ENCODE measurements around the gene CNGA1.
A peak's percentile ranks its signal among the peaks of the same experiment; 100 is the strongest.

Gene CNGA1

GRCh38 chr4:48033825-48034413 is 17.4 kb upstream of the CNGA1 start:
- DNase-seq (ENCODE audit: low read depth, low spot score) = no peak
- POLR2A ChIA-PET = no interaction called here

GRCh38 chr4:48033412-48033811 is 16.9 kb upstream of the CNGA1 start:
- ChIA-PET POLR2A (no interaction called here), CTCF (interaction anchor here (1.2 to 3.3 kb wide), 11 partner anchors 10 to 513 kb away, joined by 3 to 22 read pairs (median 5); no protein-coding TSS in a partner anchor)
- no peak for DNase-seq (ENCODE audit: low read depth, low spot score)
- H3K4me3 ChIP-seq (ENCODE audit: low read depth, low read length) = no peak overlapping the region
- TF ChIP-seq CTCF (IDR thresholded peaks at IDR 0.05; ENCODE audit: insufficient read depth, low read length, missing control alignments) = no peak

More at GRCh38 chr4:48033825-48034413, 17.4 kb upstream of the CNGA1 start:
- TF ChIP-seq CTCF (IDR thresholded peaks at IDR 0.05; ENCODE audit: insufficient read depth, low read length, missing control alignments) = peak; percentile 30
- CTCF ChIA-PET = interaction anchor here (0.8 to 3.3 kb wide), 16 partner anchors 9 to 512 kb away, joined by 3 to 22 read pairs (median 4); no protein-coding TSS in a partner anchor
- H3K4me3 ChIP-seq (ENCODE audit: low read depth, low read length) = no peak overlapping the region

- DNase-seq (ENCODE audit: low read depth, low spot score) = no peak
- no peak for TF ChIP-seq CTCF (IDR thresholded peaks at IDR 0.05; ENCODE audit: insufficient read depth, low read length, missing control alignments)
- ChIA-PET CTCF (interaction anchor here (1.2 to 3.3 kb wide), 5 partner anchors 15 to 107 kb away, joined by 3 to 22 read pairs (median 5); no protein-coding TSS in a partner anchor), POLR2A (no interaction called here)
- no peak overlapping the region for H3K4me3 ChIP-seq (ENCODE audit: low read depth, low read length)
Measured at GRCh38 chr4:48032721-48033120, 16.2 kb upstream of the CNGA1 start.

GRCh38 chr4:48031802-48032525 is 15.5 kb upstream of the CNGA1 start:
- H3K4me3 ChIP-seq (ENCODE audit: low read depth, low read length) = no peak overlapping the region
- CTCF ChIA-PET = interaction anchor here (0.8 to 3.3 kb wide), 7 partner anchors 14 to 107 kb away, joined by 3 to 22 read pairs (median 3); no protein-coding TSS in a partner anchor
- POLR2A ChIA-PET = no interaction called here
- DNase-seq (ENCODE audit: low read depth, low spot score) = no peak
- no peak for TF ChIP-seq CTCF (IDR thresholded peaks at IDR 0.05; ENCODE audit: insufficient read depth, low read length, missing control alignments)

GRCh38 chr4:48030470-48030869 is 14.0 kb upstream of the CNGA1 start:
- POLR2A ChIA-PET = no interaction called here
- no peak for DNase-seq (ENCODE audit: low read depth, low spot score)
- CTCF ChIA-PET = interaction anchor here (1.1 kb wide), 1 partner anchor 60 kb away, joined by 3 read pairs; no protein-coding TSS in a partner anchor
- no peak for TF ChIP-seq CTCF (IDR thresholded peaks at IDR 0.05; ENCODE audit: insufficient read depth, low read length, missing control alignments)
- H3K4me3 ChIP-seq (ENCODE audit: low read depth, low read length) = no peak overlapping the region

GRCh38 chr4:48028696-48029095 is 12.2 kb upstream of the CNGA1 start:
- no peak for DNase-seq (ENCODE audit: low read depth, low spot score)
- TF ChIP-seq CTCF (IDR thresholded peaks at IDR 0.05; ENCODE audit: insufficient read depth, low read length, missing control alignments) = no peak
- CTCF ChIA-PET = no interaction called here
- POLR2A ChIA-PET = no interaction called here
- H3K4me3 ChIP-seq (ENCODE audit: low read depth, low read length) = no peak overlapping the region

All from AG04449 (cell line).